Heart left ventricle (tissue), 16 donors: Measurements from ENCODE around the gene RGS5. TPM values are rescaled to one million over a fixed set of nuclear protein-coding genes. Genes with fewer than 3 reads are reported as not detected.

ENCODE experiments used
- ATAC-seq, 4 donors: fragments of 200-7000 bp; cut with Tn5 transposase; one replicate each; pipeline ENCODE4 v1.9.1; 2020 to 2022; ENCODE audit warnings: moderate library complexity in 4 of 4, mild to moderate bottlenecking in 3 of 4, moderate number of reproducible peaks in 1 of 4
- DNase-seq, 5 donors: peaks; one replicate each; pipeline ENCODE4 v3.0.0-alpha.2; 2020
- H3K27ac ChIP-seq, 12 donors: fragments of 200-600 bp; sonication (generic) in 4 of 12; one replicate each; pipeline versions ENCODE4 v1.5.0 to v1.8.0; 2016 to 2022; ENCODE audit warnings: mild to moderate bottlenecking in 2 of 12
- H3K27me3 ChIP-seq, 9 donors: fragments of 200-600 bp; sonication (generic) in 2 of 9; one replicate each; pipeline versions ENCODE4 v1.5.1 to v1.8.0; 2016 to 2022; ENCODE audit warnings: mild to moderate bottlenecking in 3 of 9
- H3K36me3 ChIP-seq, 9 donors: fragments of 200-600 bp; sonication (generic) in 2 of 9; one replicate each; pipeline versions ENCODE4 v1.5.0 to v1.8.0; 2018 to 2022; ENCODE audit warnings: mild to moderate bottlenecking in 2 of 9
- H3K4me1 ChIP-seq, 12 donors: fragments of 200-600 bp; sonication (generic) in 4 of 12; one replicate each; pipeline versions ENCODE4 v1.5.0 to v1.8.0; 2016 to 2022; ENCODE audit warnings: mild to moderate bottlenecking in 3 of 12
- H3K4me3 ChIP-seq, 12 donors: fragments of 200-600 bp; sonication (generic) in 4 of 12; one replicate each; pipeline versions ENCODE4 v1.5.0 to v1.8.0; 2017 to 2022; ENCODE audit warnings: mild to moderate bottlenecking in 9 of 12, moderate library complexity in 4 of 12
- H3K9me3 ChIP-seq, 12 donors: fragments of 200-600 bp; sonication (generic) in 4 of 12; one replicate each; pipeline versions ENCODE4 v1.5.0 to v1.8.0; 2016 to 2022; ENCODE audit warnings: mild to moderate bottlenecking in 1 of 12
- POLR2A ChIP-seq, 2 donors: fragments of 450-650 bp; IDR thresholded peaks; one replicate each; pipeline ENCODE4 v1.6.1; 2017; ENCODE audit warnings: antibody characterized with exemption in 2 of 2, mild to moderate bottlenecking in 2 of 2, moderate library complexity in 2 of 2
- WGBS, 4 donors: extraction: QIAGEN DNeasy Blood & Tissue Kit in 2 of 4; methylation state at CpG; one replicate each; pipeline versions ENCODE4 v1.1.5 to v1.1.7; 2013 to 2018; 5-methylcytosine and 5-hydroxymethylcytosine counted together
- intact Hi-C, 10 donors: fragments of 100-400 bp; cut with DNase I; formaldehyde crosslinking; loops; one replicate each; pipeline versions ENCODE4 v1.11.1 to v1.14.2; 2022
- polyA plus RNA-seq, 2 donors: library from polyadenylated mRNA; stranded (reverse); fragments of 200-250 nt; gene quantifications; one replicate each; pipeline ENCODE4 v1.2.3, GENCODE V29; 2013
- total RNA-seq, 9 donors: library from RNA; depleted of rRNA in 2 of 9; stranded (reverse); fragments of >200 nt in 2 of 9; fragmentation: NEBNext Ultra II Directional in 3 of 9; extraction: Animal tissue kit (Norgen Biotek cat#: 25700) in 3 of 9; gene quantifications; one replicate each; pipeline versions ENCODE4 v1.1.0 to v1.2.4, GENCODE V29; 2016 to 2023
- TF ChIP-seq, protein P1 (sequence below), 12 donors: fragments of 200-600 bp; sonication (generic) in 4 of 12; IDR thresholded peaks; one replicate each; pipeline versions ENCODE4 v1.5.0 to v1.8.0; 2018 to 2022; ENCODE audit warnings: antibody characterized with exemption in 12 of 12, mild to moderate bottlenecking in 5 of 12
- donor health status: ischemic (EF 13 %, LVEDD 7.1; RV severe dilation, severe dysfunction).
- donor health status: healthy with polysubstance abuse.
- donor health status: DM: no; HTN: yes; CAD: no.
- donor health status: DM: no; HTN: no; CAD: no.
- donor health status: ischemic (EF 25% LVEDD 6.9; RV normal size, moderate dysfunction).
- donor health status: ischemic (EF 25% LVEDD 5.7; RV mildly dilated, moderate dysfunction).
- donor health status: healthy.
- donor health status: DM: yes; HTN: yes; CAD: no.
- donor health status: ischemic (EF 35%, LVEDD 5.7; RV mildly dilated, moderate dysfunction).
- donor health status: nonischemic (EF 11% LVEDD 7.7; RV severe dilation, severe dysfunction).
- donor health status: DM: yes; HTN: yes; CAD: no.
- donor health status: PGD.
- donor health status: ischemic (EF 29% LVEDD 5.4; RV normal size, mild dysfunction).
- donor health status: nonischemic (EF 23%, LVEDD 6.1; RV moderate dilation, normal function).

RGS5 gene
- total and polyA plus RNA-seq, 11 donors: 63.3 to 439 (median 199) TPM

DNA sequence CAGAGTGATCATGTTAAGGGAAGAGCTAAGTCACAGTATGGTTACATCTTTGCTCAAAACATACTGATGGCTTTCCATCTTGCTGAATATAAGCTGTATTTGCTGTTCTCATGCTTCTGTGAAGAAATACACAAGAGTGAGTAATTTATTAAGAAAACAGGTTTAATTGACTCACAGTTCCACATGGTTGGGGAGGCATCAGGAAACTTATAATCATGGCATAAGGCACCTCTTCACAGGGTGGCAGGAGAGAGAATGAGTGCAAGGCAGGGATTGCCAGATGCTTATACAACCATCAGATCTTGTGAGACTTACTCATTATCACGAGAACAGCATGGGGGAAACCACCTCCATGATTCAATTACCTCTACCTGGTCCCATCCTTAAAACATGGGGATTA, 24.4 kb upstream of the RGS5 start:
- H3K4me1 ChIP-seq: peaks cover 0 to 18% (median 7%) of the 10 kb centered on the region in 12 donors
- 88 to 98% (median 90%) methylated on average over 1 of the region's 1 CpG for WGBS, 4 donors
- no peak overlapping the region for H3K27ac ChIP-seq
- intact Hi-C loops: loop anchor here in 1 of 10 donors (10.0 kb wide), 1 partner anchor 58 kb away; no protein-coding TSS in a partner anchor
- ATAC-seq (no peak), DNase-seq (no peak)
- H3K9me3 ChIP-seq: no peaks in the 10 kb centered on the region
- no peaks in the 10 kb centered on the region for H3K27me3 ChIP-seq
- no peak overlapping the region for H3K4me3 ChIP-seq
- no peaks in the 10 kb centered on the region for H3K36me3 ChIP-seq
- TF ChIP-seq, protein P1, sequence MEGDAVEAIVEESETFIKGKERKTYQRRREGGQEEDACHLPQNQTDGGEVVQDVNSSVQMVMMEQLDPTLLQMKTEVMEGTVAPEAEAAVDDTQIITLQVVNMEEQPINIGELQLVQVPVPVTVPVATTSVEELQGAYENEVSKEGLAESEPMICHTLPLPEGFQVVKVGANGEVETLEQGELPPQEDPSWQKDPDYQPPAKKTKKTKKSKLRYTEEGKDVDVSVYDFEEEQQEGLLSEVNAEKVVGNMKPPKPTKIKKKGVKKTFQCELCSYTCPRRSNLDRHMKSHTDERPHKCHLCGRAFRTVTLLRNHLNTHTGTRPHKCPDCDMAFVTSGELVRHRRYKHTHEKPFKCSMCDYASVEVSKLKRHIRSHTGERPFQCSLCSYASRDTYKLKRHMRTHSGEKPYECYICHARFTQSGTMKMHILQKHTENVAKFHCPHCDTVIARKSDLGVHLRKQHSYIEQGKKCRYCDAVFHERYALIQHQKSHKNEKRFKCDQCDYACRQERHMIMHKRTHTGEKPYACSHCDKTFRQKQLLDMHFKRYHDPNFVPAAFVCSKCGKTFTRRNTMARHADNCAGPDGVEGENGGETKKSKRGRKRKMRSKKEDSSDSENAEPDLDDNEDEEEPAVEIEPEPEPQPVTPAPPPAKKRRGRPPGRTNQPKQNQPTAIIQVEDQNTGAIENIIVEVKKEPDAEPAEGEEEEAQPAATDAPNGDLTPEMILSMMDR (IDR thresholded peaks at IDR 0.05): no peak
- no peak for TF ChIP-seq POLR2A (IDR thresholded peaks at IDR 0.05)

DNA sequence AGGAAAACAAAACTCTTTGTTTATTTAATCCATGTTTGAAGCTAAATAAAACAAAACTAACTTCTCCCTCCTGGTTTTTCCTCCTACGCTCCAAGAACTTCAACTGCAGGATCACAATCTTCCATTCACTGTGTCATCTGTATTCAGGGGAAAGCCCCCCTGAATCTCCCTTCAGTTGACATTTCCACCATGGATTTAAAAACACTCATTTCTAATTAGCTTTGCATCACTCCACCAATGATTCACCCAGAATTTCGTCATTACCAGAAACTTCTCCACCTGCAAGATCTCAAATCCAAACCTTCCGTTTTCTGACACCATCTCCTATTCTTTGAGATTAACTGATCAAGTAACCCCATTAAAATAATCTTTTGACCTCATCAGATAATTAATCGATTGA, 10.9 kb upstream of the RGS5 start:
- no peaks in the 10 kb centered on the region for H3K36me3 ChIP-seq
- no peak overlapping the region for H3K4me3 ChIP-seq
- intact Hi-C loops: no loop called here
- H3K27me3 ChIP-seq: no peaks in the 10 kb centered on the region
- H3K9me3 ChIP-seq: no peaks in the 10 kb centered on the region
- no peak overlapping the region for H3K27ac ChIP-seq
- DNase-seq (no peak), ATAC-seq (no peak)
- no peak for TF ChIP-seq POLR2A (IDR thresholded peaks at IDR 0.05)
- no peaks in the 10 kb centered on the region for H3K4me1 ChIP-seq
- 93 to 98% (median 95%) methylated on average over 4 of the region's 4 CpGs for WGBS, 4 donors

DNA sequence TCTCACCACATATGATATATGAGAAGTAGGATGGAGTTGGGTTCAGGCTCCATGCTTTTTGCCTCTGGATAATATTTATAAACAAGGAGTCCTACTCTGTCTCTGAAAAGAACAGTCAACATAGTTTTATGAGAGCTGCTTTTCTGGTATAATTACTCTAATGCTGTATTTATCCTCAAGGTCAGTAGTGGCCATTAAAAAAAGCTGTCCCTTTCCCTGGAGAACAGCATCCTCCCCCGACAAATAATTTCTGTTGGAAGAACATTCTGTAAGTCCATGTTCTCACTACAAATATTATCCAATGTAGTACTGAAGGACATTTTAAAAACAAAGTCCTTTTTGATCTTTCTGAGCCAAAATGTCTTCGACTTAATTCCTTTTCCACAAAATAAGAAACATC, 9.0 kb upstream of the RGS5 start:
- Histone ChIP-seq H3K27me3 (no peaks in the 10 kb centered on the region), H3K4me3 (no peak overlapping the region), H3K36me3 (no peaks in the 10 kb centered on the region), H3K4me1 (no peaks in the 10 kb centered on the region), H3K9me3 (no peaks in the 10 kb centered on the region), H3K27ac (peak overlapping the region in 7 of 12 donors; percentile 0 to 45 (median 30))
- TF ChIP-seq POLR2A (IDR thresholded peaks at IDR 0.05): no peak
- TF ChIP-seq, protein P1 (IDR thresholded peaks at IDR 0.05): no peak
- no peak for DNase-seq
- intact Hi-C loops: no loop called here
- WGBS, 4 donors: 69 to 86% (median 76%) methylated on average over 2 of the region's 2 CpGs
- no peak for ATAC-seq

DNA sequence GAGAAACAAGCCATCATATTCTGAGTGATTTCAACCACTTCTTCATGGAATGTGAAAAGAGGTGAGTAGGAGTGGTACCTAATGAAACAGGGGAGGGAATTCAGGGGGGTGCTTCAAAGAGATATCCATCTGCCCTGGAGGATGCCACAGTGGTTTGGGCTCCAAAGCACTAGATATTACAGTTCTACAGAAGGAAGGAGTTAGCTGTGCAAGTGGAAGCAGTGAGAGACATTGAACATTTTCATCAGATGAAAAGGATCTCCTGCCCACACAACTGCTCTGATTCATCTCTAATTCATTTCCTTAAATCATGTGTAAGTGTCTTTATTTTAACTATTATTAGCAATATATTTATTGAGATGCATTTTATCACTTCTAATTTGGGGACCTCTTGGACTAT, 2.8 kb upstream of the RGS5 start:
- TF ChIP-seq, protein P1 (IDR thresholded peaks at IDR 0.05): no peak
- no peak for TF ChIP-seq POLR2A (IDR thresholded peaks at IDR 0.05)

DNA sequence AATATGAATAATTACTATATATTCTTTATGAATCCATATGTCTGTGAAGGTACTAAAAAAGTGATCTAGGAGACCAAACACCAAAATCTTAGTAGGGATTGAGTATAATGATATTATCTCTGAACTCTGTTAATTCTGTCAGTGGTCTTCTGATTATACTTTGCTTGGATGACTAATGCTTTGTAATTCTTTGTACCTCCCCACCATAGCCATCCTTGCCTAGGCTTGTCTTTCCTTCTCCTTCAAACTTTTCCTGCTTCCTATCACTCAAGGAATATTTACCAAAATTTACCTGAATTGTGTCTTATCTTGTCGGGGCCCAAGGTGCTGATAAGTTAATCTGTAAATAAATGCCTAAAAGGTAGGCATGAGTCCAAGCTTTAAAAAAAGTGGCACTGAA, 845 bp upstream of the RGS5 start:
- peak overlapping the region in 3 of 12 donors; percentile 26 to 39 (median 31) for H3K27ac ChIP-seq
- H3K36me3 ChIP-seq: no peaks in the 10 kb centered on the region
- intact Hi-C loops: no loop called here
- peak overlapping the region in 6 of 12 donors; percentile 44 to 57 (median 53) for H3K4me3 ChIP-seq
- TF ChIP-seq, protein P1 (IDR thresholded peaks at IDR 0.05): no peak
- TF ChIP-seq POLR2A (IDR thresholded peaks at IDR 0.05): no peak
- no peaks in the 10 kb centered on the region for H3K27me3 ChIP-seq
- no peak for ATAC-seq
- WGBS, 4 donors: 53 to 74% (median 62%) methylated on average over 1 of the region's 1 CpG
- H3K9me3 ChIP-seq: no peaks in the 10 kb centered on the region
- peaks cover 0 to 8% (median 0%) of the 10 kb centered on the region in 12 donors for H3K4me1 ChIP-seq
- DNase-seq: no peak

More for the DNA sequence above, 2.8 kb upstream of the RGS5 start:
- H3K9me3 ChIP-seq: no peaks in the 10 kb centered on the region
- H3K27ac ChIP-seq: peak overlapping the region in 1 of 12 donors; percentile 21
- ATAC-seq: no peak
- no peak for DNase-seq
- peaks cover 0 to 8% (median 0%) of the 10 kb centered on the region in 12 donors for H3K4me1 ChIP-seq
- no peaks in the 10 kb centered on the region for H3K36me3 ChIP-seq
- H3K4me3 ChIP-seq: no peak overlapping the region
- H3K27me3 ChIP-seq: no peaks in the 10 kb centered on the region
- intact Hi-C loops: no loop called here
